Measurements from ENCODE around the gene FUT3.
"Not testable (repeated sequence)": the region's sequence is repeated elsewhere in the genome, so short reads cannot be mapped to it uniquely, and the experiment has no call there.

Gene FUT3

DNA sequence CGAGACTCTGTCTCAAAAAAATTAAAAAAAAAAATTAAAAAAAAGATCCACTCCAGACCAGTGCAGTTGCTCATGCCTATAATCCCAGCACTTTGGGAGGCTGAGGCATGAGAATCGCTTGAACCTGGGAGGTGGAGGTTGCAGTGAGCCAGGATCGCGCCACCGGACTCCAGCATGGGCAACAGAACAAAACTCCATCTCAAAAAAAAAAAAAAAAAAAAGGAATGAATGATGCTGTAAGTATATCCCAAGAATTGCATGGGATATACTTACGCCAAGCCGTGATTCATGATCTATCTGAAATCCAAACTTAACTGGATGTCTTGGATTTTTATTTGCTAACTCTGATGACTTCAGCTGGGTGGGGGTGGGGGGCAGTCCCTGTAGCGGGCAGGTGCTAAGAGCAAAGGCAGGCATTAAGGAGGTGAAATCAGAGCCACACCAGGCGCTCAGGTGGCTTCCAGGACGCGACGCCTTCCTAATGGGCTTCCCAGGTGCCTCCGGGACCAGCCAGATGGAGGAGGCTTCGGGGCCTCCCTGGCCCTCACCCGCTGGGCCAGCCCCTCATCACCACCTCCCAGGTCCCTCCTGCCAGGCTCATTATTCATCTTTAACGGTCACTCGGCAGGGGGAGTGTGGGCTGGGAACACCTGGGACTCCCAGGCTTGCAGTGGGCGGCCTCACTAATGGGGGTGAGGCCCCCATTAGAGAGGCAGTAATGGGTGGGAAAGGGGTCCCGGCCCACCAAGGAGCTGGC, 30.5 kb upstream of the FUT3 start:
- no peak for DNase-seq

DNA sequence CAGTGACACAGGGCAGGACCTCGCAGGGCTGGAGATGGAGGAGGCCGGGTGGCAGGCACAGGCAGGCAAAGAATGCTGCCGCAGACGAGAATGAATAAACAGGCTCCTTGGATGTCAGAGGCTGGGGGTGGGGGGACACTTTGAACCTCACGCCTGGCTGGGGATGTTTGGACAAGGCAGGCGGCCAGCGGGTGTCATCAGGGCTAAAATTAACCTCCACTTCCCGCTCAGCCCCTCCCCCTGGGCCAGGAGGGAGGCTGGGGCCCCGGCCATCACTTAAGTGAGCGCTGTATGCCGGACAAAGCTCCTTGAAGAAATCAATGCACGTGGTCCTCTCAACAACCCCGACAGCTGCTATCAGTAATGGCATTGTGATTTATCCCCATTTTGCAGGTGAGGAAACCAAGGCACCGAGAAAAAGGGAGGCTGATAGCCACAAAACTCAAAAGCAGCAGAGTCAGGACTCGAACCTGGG, 29.4 kb upstream of the FUT3 start:
- DNase-seq, result no peak

DNA sequence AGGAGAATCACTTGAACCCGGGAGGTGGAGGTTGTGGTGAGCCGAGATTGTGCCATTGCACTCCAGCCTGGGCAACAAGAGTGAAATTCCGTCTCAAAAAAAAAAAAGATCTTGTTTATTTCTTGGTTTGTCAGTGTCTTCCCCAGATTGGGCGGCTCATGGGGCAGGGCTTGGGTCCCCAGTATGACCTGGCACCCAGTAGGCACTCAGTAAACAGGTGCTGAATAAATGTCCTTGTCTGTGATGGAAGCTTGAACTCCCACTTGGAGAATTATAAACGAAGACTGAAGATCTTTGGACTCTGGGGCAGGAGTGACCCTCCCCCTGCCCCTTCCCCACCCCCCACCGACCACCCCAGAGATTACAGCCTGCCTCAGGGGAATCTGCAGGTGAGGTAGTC, 28.9 kb upstream of the FUT3 start:
- DNase-seq, result no peak

DNA sequence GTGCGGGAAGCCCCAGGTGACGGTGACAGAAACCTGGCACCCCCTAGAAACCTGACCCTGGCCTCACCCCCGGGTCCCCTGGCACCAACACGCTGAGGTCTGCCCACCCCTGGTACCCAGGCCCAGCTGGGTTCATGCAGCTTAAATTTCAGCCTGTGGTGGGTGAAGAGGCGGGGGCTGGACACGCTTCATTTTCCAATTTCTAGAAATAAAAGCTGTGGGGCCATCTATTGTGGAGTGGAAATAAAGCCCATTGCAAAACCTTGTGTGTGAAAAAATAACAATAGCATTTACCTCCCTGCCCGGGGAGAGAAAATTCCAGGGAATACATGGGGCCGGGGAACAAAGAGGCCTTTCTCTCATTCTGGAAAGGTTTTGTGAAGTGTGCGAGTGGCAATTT, 26.6 kb upstream of the FUT3 start:
- DNase-seq, result no peak

DNA sequence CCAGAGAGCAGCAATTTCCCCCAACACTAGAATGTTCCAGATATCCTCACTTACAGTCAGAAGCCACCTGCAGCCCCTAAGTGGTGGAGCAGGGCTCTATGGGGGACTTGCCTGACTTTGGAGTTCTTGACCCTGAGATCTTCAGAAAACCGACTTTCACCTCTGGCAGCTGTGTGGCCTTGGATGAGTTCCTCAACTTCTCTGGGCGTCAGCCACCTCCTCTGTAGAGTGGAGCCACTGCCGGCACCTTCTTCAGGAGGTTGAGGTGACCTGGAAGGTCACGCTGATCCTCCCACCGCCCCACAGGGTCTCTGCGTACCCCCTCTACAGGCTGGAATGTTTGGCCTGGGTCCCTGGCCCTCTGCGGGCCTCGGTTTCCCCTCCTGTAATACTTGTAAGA, 26.2 kb upstream of the FUT3 start:
- DNase-seq, result no peak

DNA sequence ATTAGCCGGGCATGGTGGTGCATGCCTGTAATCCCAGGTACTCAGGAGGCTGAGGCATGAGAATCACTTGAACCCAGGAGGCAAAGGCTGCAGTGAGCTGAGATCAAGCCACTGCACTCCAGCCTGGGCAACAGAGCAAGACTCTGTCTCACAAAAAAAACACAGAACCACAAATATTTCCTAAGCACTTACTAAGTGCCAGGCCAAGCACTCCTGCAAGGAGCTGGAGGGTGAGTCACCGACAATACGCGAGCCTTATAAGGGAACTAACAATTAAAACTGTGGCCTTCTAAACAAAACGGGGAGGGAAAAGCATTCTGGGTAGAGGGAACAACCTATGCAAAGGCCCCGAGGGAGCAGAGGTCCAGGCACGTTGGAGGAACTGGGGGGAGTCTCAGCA, 23.2 kb upstream of the FUT3 start:
- DNase-seq, result not testable (repeated sequence)

DNA sequence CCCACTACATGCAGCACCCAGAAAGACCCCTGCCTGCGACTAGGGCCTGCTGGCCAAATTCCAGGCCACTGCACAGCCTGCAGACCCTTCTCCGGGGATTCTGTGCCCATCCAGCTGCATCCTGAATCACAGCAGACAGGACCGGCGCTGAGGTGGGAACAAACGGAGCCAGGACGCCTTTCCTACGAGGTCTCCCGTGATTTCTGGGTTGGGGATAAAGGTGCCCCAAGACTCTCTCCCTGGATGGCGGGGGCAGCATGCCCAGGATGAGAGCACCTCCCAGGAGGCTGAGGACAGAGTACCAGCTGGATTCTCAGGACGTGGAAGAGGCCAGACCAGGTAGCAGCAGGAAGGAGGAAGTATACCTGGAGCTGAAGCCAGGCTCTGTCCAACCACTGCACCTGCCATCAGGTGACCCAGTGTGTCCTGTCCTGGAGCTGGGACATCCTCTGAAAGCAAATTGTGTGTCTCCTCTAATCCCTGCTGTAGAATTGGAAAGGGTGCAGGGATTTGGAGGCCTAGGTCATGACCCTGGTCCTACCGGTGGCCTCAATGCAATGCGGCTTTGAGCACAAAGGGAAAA, 22.5 kb upstream of the FUT3 start:
- no peak for DNase-seq

GRCh38 chr19:5870986-5871394, 19.7 kb upstream of the FUT3 start:
- DNase-seq, result no peak

- no peak for DNase-seq
These were observed 16.2 kb upstream of the FUT3 start for GRCh38 chr19:5867201-5868136.

- no peak for DNase-seq
These were observed 14.5 kb upstream of the FUT3 start for GRCh38 chr19:5865772-5866171.

DNA sequence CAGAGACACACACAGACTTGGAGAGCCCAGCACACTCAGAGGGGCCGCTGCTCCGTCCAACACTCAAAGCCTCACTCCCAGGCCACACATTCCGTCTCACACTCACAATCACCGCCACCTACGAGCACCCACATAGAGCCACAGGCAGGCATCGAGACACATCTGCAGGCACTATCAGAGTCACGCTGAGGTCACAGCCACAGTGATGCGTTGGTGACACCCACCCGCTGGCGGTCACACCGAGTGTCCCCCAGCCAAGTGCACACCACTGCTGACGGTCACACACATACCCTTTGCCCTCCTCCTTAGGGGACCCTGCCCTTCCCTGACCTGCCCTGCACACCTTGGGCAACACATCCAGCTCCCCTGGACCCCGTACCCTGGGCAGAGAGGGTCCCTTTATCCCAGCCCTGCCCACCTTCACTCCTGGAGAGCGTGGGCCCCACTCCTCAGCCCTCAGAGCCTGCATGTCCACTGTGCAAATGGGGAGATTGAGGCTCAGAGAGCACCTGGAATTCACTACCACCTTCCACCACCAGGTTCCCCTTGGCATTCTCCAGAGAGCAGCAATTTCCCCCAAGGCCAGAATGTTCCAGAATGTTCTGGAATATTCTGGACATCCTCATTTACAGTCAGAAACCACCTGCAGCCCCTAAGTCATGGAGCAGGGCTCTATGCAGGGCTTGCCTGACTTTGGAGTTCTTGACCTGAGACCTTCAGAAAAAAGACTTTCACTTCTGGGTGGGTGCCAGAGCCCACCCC, 13.7 kb upstream of the FUT3 start:
- DNase-seq, result no peak

DNA sequence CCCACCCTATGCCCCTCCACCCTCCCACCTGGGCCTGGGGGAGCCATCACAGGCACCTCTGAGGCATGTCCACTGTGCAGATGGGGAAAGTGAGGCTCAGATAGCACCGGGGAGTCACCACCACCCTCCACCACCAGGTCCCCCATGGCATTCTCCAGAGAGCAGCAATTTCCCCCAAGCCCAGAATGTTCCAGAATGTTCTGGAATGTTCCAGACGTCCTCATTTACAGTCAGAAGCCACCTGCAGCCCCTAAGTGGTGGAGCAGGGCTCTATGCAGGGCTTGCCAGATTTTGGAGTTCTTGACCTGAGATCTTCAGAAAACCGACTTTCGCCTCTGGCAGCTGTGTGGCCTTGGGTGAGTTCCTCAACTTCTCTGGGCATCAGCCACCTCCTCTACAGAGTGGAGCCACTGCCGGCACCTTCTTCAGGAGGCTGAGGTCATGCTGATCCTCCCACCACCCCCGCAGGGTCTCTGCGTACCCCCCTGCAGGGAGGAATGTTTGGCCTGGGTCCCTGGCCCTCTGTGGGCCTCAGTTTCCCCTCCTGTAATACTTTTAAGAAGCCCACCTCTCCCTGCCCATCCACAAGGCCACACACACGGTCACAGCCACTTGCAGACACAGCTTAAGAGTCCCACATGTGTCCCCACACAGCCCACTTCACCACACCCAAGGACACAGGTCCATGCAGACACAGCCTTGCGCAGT, 12.9 kb upstream of the FUT3 start:
- DNase-seq, result no peak

DNA sequence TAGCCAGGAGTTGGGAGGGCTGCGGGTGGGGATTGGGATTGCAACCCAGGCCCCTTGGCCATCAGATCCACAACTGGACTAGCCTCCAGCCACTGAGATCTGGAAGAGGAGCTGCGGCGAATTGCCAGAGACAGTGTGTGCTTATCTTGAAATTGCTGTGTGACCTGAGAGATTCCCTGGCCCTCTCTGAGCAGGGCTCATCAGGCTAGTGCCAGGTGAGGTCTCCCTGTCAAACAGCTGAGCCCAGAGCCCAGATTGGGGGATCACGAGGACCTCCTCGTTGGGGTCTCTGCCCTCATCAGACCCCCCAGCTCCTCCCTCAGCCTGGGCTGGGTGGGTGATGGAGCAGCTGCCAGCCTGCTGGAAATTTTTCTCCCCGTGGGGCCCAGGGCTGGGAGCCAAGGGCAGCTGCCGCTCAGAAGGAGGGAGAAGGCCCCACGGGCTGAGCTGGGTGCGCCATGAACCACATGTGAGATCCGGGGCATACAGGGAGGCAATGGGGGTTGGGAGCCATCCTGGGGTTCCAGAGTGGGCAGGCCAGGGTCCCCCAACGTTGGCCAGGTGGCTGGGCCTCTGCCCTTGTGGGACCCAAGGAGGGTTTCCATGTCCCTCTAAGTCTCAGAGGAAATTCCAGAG, 11.9 kb upstream of the FUT3 start:
- DNase-seq, result no peak

- no peak for DNase-seq
These were observed 6.2 kb upstream of the FUT3 start for GRCh38 chr19:5857203-5858081.

DNA sequence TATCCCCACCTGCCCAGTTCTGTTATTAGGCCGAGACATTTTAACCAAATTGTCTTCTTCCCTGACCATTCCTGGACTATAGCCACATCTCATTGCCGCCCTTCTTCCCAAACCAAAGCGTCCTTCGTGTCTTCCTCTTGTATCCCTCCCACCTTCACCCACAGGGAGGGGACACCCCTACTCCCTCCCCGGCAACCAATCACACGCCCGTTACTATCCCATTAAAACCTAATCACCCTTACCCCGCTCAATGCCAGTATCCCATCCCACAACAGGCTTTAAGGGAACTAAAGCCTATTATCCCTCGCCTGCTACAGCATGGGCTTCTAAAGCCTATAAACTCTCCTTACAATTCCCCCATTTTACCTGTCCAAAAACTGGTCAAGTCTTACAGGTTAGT, 3.9 kb upstream of the FUT3 start:
- not testable (repeated sequence) for DNase-seq

DNA sequence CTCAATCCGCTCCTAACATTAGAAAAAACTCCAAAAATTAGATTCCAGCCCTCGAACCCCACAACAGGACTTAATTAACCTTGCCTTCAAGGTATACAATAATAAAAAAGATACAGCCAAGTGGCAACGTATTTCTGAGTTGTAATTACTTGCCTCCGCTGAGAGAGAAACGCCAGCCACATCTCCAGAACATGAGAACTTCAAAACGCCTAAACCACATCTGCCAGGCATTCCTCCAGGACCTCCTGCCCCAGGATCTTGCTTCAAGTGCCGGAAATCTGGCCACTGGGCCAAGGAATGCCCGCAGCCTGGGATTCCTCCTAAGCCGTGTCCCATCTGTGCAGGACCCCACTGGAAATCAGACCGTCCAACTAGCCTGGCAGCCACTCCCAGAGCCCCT, 2.9 kb upstream of the FUT3 start:
- not testable (repeated sequence) for DNase-seq

DNA sequence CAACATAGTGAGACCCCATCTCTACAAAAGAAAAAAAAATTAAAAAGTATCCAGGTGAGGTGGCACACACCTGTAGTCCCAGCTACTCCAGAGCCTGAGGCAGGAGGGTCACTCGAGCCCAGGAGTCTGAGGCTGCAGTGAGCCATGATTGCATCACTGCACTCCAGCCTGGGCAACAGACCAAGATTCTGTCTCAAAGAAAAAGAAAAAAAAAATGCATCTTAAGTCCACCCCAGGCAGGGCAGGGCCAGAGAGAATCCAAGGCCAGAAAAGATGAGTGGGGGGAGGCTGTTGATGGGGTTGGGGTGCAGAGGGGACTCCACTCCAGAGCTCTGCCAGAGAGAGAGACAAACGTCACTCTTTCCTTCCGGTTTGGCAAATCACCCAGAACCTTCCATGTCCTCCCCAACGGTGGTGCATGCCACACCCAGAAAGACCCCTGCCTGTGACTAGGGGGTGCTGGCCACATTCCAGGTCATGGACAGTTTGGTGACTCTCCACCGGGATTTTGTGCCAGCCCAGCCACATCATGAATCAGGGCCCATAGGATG, 431 bp downstream of the FUT3 start:
- no peak for DNase-seq

GRCh38 chr19:5850189-5850588, 1.1 kb downstream of the FUT3 start:
- no peak for DNase-seq

GRCh38 chr19:5848621-5849020, 2.6 kb downstream of the FUT3 start:
- DNase-seq, result not testable (repeated sequence)

DNA sequence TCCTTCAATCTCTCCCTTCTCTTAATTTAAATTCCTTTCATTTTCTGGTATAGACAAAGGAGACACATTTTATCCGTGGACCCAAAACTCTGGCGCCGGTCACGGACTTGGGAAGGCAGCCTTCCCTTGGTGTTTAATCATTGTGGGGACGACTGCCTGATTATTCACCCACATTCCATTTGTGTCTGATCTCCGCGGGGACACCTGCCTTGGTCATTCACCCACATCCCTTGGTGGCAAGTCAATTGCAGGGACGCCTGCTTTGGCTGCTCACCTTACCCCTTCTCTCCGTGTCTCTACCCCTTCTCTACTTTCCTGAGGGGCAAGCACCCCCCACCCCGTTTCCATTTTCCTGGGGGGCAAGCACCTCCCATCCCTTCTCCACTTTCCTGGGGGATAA, 3.4 kb downstream of the FUT3 start:
- DNase-seq, result not testable (repeated sequence)

All from NCI-H1436 (cell line).